Smooth muscle cell of the pulmonary artery (primary cell): ENCODE measurements around the gene PRR33. TPM values are rescaled to one million over a fixed set of nuclear protein-coding genes. Genes with fewer than 3 reads are reported as not detected.

Experiments
- total RNA-seq: library from RNA; depleted of rRNA; stranded (reverse); fragments of >200 nt; gene quantifications from 2 replicates; pipeline ENCODE4 v1.2.3, GENCODE V29; 2014

Gene PRR33
- not detected in 2 replicates for total RNA-seq

DNA sequence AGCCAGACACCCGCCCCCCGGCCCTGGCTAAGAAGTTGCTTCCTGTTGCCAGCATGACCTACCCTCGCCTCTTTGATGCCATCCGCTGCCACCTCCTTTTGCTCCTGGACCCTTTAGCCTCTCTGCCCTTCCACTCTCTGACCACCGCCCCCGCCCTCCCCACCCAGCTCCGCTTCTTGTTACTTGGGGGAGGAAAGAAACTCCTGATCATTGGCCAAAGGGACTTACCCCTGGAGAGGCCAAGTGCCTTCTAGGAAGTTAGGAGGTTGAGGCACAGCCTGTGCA lies at the start of gene PRR33:
Gene PRR33 (minus strand): TSS at position 65 of the 285 bp plus-strand sequence. CDS start 1,311 bp downstream, outside the sequence.

GRCh38 chr11:1919391-1920127 lies 27.9 kb upstream of the PRR33 start, which contains the start of gene TNNT3:
TSS of gene TNNT3 (plus strand) at chr11:1919703. CDS start at chr11:1922875, 3,172 bp downstream.

DNA sequence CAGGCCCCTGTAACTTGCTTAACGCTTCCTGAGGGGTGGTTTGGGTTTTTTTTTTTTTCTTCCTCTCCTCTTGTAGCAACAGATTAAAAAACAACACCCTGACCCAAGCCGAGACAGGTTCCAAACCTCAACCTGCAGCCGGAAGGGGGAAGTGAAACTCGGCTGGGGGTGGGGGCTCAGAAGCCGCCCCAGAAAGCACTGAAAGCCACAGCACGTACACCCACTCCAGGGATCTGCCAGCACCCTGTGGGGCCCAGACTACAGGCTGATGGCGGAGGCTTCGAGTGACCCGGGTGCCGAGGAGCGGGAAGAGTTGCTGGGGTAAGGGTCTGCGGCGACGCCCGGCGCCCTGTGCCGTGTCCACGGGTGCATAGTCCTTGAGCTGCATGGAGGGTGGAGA lies 38.8 kb downstream of the PRR33 start, which contains the start of gene LSP1:
Gene LSP1 (plus strand): TSS at position 208 of the 400 bp plus-strand sequence. CDS start 61 bp downstream, at position 269.

DNA sequence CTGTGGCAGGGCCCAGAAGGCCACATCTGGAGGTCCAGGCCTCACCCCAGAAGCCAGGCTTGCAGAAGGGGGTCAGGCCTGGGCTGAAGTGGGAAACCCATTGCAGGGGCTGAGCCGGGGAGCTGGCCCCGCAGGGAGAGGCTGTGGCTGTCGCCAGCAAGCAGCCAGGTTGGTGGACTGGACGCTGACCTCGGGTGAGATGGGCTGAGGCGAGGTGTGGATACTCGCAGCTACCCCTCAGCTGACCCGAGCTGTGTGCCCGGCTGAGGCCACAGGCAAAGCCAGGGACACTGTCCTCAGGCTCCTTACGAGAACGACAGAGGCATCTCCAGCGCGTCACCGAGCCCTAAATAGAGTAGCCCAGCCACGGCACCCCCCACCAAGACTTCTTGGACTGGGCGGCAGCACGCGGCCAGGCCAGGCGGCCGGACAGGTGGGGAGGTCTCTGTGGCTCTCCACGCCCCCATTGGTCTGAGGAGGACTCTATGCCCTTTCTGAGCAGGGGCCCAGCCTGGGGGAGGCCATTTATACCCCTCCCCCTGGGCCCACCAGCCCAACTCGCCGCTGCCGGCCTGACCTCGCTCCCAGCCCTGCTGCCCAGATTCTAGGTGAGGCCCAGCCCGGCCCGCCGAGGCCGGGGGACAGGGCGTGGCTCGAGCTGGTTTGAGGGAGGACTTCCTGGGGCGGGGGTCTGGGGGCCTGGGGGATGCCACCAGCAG lies 53.1 kb downstream of the PRR33 start, which contains the start of gene TNNI2:
Gene TNNI2 (plus strand): TSS at position 556 of the 719 bp plus-strand sequence. CDS start 716 bp downstream, outside the sequence.

Other genes starting within 250 kb of the PRR33 start
- gene KRTAP5-6, start 194.7 kb downstream of the PRR33 start, total RNA-seq: not detected in 2 replicates
- gene IFITM10, start 141.3 kb downstream of the PRR33 start, total RNA-seq: 1.9 and 2.7 TPM in 2 replicates
- gene CTSD, start 128.0 kb downstream of the PRR33 start, total RNA-seq: 782 and 876 TPM in 2 replicates
- 0.07 TPM in 2 replicates for gene SYT8, start 56.9 kb downstream of the PRR33 start, total RNA-seq
- not detected in 2 replicates for gene TNNI2, start 52.9 kb downstream of the PRR33 start, total RNA-seq
- 0.66 and 4.7 TPM in 2 replicates for gene LSP1, start 38.8 kb downstream of the PRR33 start, total RNA-seq
- gene TNNT3, start 27.8 kb upstream of the PRR33 start, total RNA-seq: 0.33 TPM in 1 of 2 replicates, not detected in the other
- gene MRPL23, start 55.4 kb upstream of the PRR33 start, total RNA-seq: 55.7 and 57.7 TPM in 2 replicates
- 11.4 and 65.2 TPM in 2 replicates for gene H19, start 105.9 kb upstream of the PRR33 start, total RNA-seq
- gene IGF2, start 247.5 kb upstream of the PRR33 start, total RNA-seq: 0.07 and 0.10 TPM in 2 replicates